Measurements from ENCODE around the gene RNU1-4.
"Not testable (repeated sequence)": the region's sequence is repeated elsewhere in the genome, so short reads cannot be mapped to it uniquely, and the experiment has no call there.

The RNU1-4 gene

GRCh38 chr1:16724718-16725438 lies 15.4 kb upstream of the RNU1-4 start:
- TF ChIP-seq, protein P1, sequence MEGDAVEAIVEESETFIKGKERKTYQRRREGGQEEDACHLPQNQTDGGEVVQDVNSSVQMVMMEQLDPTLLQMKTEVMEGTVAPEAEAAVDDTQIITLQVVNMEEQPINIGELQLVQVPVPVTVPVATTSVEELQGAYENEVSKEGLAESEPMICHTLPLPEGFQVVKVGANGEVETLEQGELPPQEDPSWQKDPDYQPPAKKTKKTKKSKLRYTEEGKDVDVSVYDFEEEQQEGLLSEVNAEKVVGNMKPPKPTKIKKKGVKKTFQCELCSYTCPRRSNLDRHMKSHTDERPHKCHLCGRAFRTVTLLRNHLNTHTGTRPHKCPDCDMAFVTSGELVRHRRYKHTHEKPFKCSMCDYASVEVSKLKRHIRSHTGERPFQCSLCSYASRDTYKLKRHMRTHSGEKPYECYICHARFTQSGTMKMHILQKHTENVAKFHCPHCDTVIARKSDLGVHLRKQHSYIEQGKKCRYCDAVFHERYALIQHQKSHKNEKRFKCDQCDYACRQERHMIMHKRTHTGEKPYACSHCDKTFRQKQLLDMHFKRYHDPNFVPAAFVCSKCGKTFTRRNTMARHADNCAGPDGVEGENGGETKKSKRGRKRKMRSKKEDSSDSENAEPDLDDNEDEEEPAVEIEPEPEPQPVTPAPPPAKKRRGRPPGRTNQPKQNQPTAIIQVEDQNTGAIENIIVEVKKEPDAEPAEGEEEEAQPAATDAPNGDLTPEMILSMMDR (IDR thresholded peaks at IDR 0.05; ENCODE audit: low read depth, low read length): no peak
- no peak for DNase-seq (ENCODE audit: low read depth, low spot score)
- H3K4me3 ChIP-seq (ENCODE audit: low read depth, low read length): no peak overlapping the region
- in situ Hi-C loops (cut with HindIII; ENCODE audit: low sequenced_read_pairs): no loop called here

GRCh38 chr1:16725439-16726245 lies 14.7 kb upstream of the RNU1-4 start:
- peak; percentile 14 for DNase-seq (ENCODE audit: low read depth, low spot score)
- in situ Hi-C loops (cut with HindIII; ENCODE audit: low sequenced_read_pairs): not testable (repeated sequence)

GRCh38 chr1:16727190-16728111 lies 12.9 kb upstream of the RNU1-4 start:
- H3K4me3 ChIP-seq (ENCODE audit: low read depth, low read length): no peak overlapping the region
- in situ Hi-C loops (cut with HindIII; ENCODE audit: low sequenced_read_pairs): no loop called here
- TF ChIP-seq, protein P1 (IDR thresholded peaks at IDR 0.05; ENCODE audit: low read depth, low read length): no peak
- peak; percentile 30 for DNase-seq (ENCODE audit: low read depth, low spot score)

More at GRCh38 chr1:16725439-16726245, 14.7 kb upstream of the RNU1-4 start:
- H3K4me3 ChIP-seq (ENCODE audit: low read depth, low read length): not testable (repeated sequence)

GRCh38 chr1:16728243-16728949 lies 11.9 kb upstream of the RNU1-4 start:
- H3K4me3 ChIP-seq (ENCODE audit: low read depth, low read length); in situ Hi-C loops (cut with HindIII; ENCODE audit: low sequenced_read_pairs); DNase-seq (ENCODE audit: low read depth, low spot score): not testable (repeated sequence)

DNA sequence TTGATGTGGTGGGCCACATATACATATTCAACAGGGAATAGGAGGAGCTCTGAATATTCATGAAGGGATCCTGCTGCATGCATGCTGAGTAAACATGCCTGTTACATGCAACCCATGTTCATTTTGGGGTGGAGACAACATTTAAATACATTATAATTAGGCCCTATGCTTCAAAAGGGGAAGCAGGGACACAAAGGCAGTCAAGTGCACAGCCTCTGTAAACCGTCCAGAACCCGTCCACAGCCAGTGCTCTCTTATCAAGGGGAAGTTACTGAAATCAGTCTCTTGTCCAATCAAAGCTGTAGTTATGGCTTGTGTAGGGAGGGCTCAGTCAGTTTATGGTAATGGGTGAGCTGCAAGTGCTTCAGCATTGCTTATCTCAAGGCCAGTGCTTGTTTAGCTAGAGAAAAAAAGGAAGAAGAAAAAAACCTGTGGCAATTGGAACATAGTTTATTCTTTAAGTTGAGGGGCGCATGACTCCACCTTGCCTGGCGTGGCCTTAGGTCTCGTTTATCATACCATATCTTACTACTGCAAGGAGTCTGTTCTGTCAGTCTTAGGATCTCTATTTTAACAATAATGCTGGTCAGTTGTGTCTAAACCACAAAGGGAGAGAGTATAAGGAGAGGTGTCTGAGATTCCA lies 7.9 kb upstream of the RNU1-4 start:
- in situ Hi-C loops (cut with HindIII; ENCODE audit: low sequenced_read_pairs); DNase-seq (ENCODE audit: low read depth, low spot score); H3K4me3 ChIP-seq (ENCODE audit: low read depth, low read length): not testable (repeated sequence)

DNA sequence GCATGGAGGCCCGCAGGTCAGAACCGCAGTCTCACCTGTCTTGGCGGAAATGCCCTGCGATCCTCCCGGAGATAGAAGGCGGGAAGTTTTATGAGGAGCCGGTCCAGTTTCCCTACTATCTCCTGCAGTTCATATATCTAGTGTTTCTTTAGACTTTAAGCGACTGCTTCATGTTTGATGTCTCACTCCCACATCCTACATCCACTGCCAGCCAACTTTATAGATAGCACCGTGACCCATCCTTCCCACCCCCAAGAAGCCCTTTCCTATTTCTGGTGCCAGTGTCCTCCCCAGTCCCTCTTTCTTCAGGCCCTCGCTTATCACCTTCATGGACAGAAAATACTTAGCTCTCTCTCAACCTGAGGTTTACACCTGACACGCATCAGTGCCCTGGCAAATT lies 914 bp downstream of the RNU1-4 start:
- H3K4me3 ChIP-seq (ENCODE audit: low read depth, low read length); DNase-seq (ENCODE audit: low read depth, low spot score); in situ Hi-C loops (cut with HindIII; ENCODE audit: low sequenced_read_pairs): not testable (repeated sequence)

DNA sequence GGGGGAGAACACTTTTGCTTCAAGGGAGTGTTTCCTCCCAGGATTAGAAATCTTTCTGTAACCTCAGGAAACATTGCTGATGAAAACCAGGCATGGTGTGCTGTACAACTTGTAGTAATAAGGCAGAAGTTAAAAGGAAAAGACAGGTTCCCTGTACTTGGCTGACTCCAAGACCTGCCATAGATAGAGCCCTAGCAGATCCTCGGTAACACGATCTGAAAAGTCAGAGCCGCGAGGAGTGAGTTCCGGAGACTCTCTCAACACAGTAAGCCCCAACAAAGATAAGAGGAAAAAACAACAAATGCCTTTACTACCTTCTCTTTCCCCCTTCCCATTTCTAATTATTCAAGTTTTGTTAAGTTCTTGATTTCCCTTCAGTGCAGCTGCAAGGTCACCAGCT lies 7.3 kb downstream of the RNU1-4 start:
- DNase-seq (ENCODE audit: low read depth, low spot score); in situ Hi-C loops (cut with HindIII; ENCODE audit: low sequenced_read_pairs): not testable (repeated sequence)

GRCh38 chr1:16748710-16749109 lies 8.4 kb downstream of the RNU1-4 start:
- in situ Hi-C loops (cut with HindIII; ENCODE audit: low sequenced_read_pairs); DNase-seq (ENCODE audit: low read depth, low spot score); H3K4me3 ChIP-seq (ENCODE audit: low read depth, low read length): not testable (repeated sequence)

More for the DNA sequence above, 7.3 kb downstream of the RNU1-4 start:
- H3K4me3 ChIP-seq (ENCODE audit: low read depth, low read length): not testable (repeated sequence)

DNA sequence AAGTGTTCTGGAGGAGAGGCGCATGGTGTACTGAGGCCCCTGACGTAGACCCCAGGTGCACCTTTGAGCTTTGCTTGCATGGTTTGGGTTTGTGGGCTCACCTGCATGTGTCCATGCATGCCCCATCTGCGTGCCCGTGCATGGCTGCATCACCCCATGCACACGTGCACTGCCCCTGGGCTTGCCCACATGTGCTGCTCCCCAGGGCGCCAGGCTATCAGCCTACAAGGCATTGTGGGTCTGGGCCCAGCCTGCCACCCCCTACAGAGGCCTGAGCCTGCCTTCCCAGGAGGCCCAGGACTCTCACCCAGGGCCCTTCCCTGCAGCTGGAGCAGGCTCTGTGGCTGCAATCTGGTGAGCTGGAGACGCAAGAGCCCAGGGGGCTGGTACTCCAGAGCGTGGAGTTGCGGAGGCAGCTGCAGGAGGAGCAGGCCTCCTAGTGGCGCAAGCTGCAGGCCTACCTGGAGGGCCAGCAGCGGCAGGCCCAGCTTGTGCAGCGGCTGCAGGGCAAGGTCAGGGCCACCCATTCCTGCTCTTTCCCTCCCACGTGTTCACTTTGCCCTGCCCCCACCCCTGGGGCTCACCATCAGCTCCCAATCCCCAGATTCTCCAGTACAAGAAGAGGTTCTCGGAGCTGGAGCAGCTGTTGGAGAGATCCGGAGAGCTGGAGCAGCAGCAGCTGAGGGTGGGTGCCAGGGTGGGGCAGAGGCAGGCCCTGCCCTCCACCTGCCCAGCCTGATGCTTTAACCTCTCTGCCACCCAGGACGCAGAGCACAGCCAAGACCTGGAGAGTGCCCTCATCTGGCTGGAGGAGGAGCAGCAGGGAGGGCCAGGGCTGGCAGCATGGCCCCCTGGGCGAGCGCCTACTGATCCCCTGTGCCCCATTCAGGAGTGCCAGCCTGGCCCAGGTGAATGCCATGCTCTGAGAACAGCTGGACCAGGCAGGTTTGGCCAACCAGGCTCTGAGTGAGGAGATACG lies 9.9 kb downstream of the RNU1-4 start:
- in situ Hi-C loops (cut with HindIII; ENCODE audit: low sequenced_read_pairs); H3K4me3 ChIP-seq (ENCODE audit: low read depth, low read length); DNase-seq (ENCODE audit: low read depth, low spot score): not testable (repeated sequence)

DNA sequence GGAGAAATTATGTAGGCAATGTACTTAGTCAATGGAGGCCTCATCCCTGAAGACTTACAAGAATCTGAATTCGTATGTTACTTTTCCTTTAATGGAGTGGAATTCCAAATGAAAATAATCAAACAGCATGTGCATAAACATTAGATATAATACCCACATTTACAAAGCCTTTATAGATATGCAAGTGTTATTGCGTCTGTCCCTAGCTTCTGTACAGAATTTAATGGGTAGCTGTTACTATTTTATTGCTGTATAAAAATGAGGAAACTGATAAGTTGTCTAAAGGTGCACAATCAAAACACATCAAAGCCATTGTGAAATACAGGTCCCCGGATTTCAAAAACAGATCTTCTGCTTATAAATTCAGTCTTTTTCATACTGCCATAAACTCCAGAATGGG lies 12.5 kb downstream of the RNU1-4 start:
- H3K4me3 ChIP-seq (ENCODE audit: low read depth, low read length); DNase-seq (ENCODE audit: low read depth, low spot score); in situ Hi-C loops (cut with HindIII; ENCODE audit: low sequenced_read_pairs): not testable (repeated sequence)

- DNase-seq (ENCODE audit: low read depth, low spot score); in situ Hi-C loops (cut with HindIII; ENCODE audit: low sequenced_read_pairs); H3K4me3 ChIP-seq (ENCODE audit: low read depth, low read length): not testable (repeated sequence)
These were observed 15.1 kb downstream of the RNU1-4 start for GRCh38 chr1:16755385-16755784.

GRCh38 chr1:16755932-16756331 lies 15.6 kb downstream of the RNU1-4 start:
- H3K4me3 ChIP-seq (ENCODE audit: low read depth, low read length); DNase-seq (ENCODE audit: low read depth, low spot score); in situ Hi-C loops (cut with HindIII; ENCODE audit: low sequenced_read_pairs): not testable (repeated sequence)

All from astrocyte of the spinal cord (primary cell).